ENCODE data around the gene CCDC60. TPM values are rescaled to one million over a fixed set of nuclear protein-coding genes. Genes with fewer than 3 reads are reported as not detected.

The CCDC60 gene
- total RNA-seq, 1 donor from 2014 or later = not detected

Other genes with a start within 250 kb of the CCDC60 start
- 31.5 and 43.8 TPM in 2 replicates for gene HSPB8, start 155.8 kb upstream of the CCDC60 start, total RNA-seq

Data from glomerular endothelial cell (primary cell).